Epidermal melanocyte (primary cell): ENCODE measurements around the gene PTGFRN.
"Not testable (repeated sequence)": the region's sequence is repeated elsewhere in the genome, so short reads cannot be mapped to it uniquely, and the experiment has no call there.

ENCODE experiments used
- DNase-seq: peaks from one replicate; pipeline ENCODE4 v3.0.0; 2011; ENCODE audit warnings: low spot score; ENCODE audit not compliant: insufficient read length

The PTGFRN gene

GRCh38 chr1:116916002-116916401 is 6.3 kb downstream of the PTGFRN start:
- no peak for DNase-seq

DNA sequence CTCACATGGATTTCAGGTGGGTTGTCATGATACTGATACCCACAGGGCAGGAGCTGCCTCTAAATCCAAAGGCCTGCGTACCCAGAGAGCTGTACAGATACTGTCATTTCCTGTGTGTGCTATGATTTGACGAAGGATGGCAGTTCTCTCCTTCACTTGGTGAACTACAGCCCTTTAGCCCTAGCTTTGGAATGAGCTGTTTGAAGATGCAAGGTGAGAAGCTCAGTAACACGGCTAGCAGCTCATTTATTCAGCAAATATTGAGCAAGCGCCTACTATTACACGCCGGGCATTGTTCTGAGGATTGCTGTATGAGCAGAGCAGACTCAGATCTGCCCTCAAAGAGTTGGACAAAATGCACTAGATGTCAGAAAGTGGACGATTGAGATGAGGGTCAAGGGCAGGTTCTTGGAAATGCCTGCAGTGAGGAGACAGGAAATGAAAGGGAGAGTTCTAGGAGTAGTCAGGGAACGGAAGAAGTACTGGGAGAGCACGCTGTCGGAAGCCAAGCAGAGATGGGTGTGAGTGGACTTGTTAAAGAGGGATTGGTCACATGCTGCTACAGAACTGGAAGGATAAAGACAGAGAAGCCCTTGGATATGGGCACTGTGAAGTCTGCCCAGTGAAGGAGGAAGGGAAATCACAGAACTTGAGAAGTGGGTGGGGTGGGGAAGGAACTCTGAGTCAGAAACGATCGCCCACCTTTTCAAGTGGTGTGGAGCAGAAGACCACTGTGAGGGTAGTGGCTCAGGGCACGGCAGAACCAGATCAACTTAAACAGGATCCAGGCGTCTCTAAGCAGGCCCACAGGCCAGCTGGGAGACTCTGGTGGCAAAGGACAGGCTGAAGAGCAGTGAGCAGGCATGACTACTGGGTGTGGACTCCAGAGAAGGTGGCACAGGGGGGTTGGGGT is 7.1 kb downstream of the PTGFRN start:
- no peak for DNase-seq

DNA sequence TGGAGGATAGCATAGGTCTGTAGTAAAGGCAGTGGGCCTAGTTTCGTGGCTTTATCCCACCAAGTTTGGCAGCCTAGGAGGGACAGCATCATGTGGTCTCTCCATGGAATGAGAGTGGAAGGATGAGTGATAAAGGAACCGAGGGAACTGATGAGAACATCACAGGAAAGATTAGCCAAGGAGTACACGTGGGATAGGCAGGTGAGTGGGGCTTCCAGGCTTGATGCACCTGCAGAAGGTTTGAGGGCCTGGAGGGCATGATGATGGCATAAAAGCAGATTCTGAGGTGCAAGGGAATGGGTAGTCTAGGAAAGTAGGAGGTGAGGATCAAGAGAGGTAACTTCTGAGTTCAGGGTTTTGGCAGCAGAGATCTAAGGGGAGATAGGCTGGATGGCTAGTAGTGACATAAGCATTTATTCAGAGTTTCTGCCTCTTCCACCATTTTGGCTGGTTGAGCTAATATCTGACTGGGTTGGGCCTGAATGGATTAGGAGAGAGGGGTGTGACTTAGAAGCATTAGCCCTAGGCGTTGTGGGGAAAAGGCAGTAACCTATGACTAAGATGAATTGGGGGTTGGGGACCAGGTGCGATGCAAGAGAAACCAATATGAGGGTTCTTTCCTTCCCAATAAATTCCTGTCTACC is 9.1 kb downstream of the PTGFRN start:
- DNase-seq = no peak

- DNase-seq = no peak
Observed at GRCh38 chr1:116919802-116920201, 10.1 kb downstream of the PTGFRN start.

GRCh38 chr1:116920211-116920610 is 10.5 kb downstream of the PTGFRN start:
- DNase-seq = no peak

DNA sequence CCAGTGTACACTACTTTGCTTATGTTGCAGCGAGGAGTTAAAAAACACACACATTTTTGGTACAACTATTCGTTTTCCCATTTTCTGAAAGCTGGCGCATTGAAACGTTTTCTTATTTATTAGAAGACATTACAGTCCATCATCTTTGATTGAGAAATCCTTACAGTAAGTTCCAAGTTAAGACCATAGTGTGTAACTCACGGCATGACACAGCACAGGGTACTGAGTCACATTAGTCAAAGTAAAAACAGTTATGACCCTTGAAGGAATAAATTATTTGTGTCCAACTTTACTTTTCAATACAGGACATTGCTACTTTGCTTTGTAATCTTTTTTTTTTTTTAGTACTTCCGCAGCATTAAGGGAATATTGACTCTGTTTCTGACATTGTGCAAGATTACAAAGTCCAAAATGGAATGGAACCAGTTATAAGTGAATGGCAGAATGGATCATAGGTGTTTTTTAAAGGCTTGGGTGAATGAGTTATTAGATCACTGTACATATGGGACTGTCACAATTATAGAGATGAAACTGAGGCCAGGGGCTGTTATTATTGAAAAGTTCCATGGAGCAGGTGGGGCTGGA is 11.7 kb downstream of the PTGFRN start:
- DNase-seq = no peak

- DNase-seq = no peak
Observed at GRCh38 chr1:116921937-116922336, 12.2 kb downstream of the PTGFRN start.

DNA sequence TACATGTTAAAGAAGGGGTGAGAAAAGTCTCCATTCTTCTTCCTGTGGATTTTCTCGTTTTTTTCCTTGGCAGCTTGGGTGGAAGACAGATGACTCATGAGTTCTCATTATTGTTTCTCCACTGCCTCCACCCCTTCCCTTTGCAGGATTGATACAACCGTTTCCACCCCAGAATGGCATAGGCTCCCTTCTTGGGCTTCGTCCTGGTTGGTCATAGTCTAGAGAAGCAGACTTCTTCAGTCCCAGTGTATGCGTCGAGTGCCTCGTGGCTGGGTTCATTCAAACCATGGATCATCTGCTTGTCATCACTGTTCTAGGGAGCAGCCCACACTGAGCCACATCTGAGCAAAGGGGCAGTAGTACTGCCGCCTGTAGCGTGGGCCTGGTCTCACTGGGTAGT is 13.7 kb downstream of the PTGFRN start:
- no peak for DNase-seq

GRCh38 chr1:116927049-116927798 is 17.5 kb downstream of the PTGFRN start:
- no peak for DNase-seq

- DNase-seq = no peak
Observed at GRCh38 chr1:116929961-116930592, 20.4 kb downstream of the PTGFRN start.

GRCh38 chr1:116931016-116931918 is 21.6 kb downstream of the PTGFRN start:
- no peak for DNase-seq

DNA sequence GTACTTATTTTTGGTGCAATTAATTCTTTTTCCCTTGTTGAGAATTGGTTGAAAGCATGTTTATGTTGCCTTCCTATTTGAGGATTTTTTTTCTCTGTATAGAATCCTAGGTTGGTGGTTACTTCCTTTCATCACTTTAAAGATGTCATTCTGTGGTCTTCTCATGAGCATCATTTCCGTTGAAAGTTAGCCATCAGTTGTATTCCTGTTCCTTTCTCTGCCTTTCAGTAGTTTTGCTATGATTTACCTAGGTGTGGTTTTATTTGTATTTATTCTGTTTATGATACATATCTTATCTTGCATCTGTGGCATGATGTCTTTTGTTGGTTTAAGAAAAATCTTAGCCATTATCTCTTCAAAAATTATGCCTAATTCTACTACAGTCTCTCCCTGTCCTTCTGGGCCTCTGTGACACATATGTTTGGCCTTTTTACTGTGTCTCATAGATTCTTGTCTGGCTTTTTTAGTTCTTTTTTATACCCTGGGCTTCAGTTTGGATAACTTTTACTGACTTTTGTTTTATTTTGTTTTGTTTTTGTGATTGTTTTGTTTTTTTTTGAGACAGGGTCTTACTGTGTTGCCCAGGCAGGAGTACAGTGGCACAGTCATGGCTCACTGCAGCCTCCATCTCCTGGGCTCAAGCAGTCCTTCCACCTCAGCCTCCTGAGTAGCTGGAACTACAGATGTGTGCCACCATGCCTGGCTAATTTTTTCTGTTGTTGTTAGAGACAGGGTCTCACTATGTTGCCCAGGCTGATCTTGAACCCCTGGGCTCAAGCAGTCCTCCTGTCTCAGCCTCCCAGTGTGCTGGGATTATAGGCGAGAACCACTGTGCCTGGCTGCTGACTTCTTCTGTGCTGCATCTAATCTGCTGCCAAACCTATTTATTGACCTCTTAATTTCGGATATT is 24.1 kb downstream of the PTGFRN start:
- DNase-seq = no peak

GRCh38 chr1:116934586-116935207 is 25.0 kb downstream of the PTGFRN start:
- no peak for DNase-seq

DNA sequence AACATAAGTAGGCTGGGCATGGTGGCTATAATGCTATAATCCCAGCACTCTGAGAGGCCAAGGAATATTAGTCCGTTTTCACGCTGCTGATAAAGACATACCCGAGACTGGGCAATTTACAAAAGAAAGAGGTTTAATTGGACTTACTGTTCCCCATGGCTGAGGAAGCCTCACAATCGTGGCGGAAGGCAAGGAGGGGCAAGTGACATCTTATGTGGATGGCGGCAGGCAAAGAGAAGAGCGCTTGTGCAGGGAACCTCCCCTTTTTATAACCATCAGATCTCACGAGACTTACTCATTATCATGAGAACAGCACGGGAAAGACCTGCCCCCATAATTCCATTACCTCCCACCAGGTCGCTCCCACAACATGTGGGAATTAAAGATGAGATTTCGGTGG is 28.5 kb downstream of the PTGFRN start:
- DNase-seq = no peak

- DNase-seq = not testable (repeated sequence)
Observed at GRCh38 chr1:116939780-116940543, 30.2 kb downstream of the PTGFRN start.

DNA sequence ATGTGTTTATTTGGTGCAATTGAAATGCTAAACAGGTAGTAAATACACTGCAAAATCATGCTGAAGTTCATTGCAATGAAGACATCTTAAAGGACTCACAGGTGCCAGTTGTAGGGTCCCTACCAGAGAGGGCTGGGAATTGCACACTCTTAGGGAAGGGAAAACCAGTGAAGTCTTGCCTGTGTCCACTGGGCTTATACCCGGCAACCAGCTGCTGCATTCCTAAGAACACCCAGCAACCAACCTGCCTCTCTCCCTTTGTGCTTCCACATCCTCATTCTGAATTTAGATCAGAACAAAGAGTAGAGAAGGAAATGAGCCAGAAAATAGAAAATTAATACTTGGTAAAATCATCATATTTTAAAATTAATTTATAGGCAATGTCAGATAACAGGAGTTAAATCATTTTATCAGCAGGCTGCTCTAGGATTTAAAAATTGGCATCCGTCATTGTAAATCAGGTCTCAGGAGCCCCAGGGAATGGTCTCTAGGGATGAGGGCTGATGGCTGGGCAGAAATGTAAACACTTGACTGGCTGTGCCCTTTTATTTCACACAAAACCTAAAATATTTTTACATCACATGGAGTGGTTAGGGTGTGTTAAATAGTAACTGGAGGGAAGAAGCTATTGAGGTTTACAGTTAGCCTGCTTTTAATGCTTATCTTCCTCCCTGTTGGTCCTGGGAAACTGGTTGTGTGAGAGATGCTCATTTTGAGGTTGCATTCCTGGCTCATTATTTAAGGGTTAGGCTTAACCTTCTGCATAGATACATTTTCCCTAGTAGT is 31.3 kb downstream of the PTGFRN start:
- DNase-seq = no peak

GRCh38 chr1:116941670-116942069 is 32.0 kb downstream of the PTGFRN start:
- DNase-seq = no peak
